Mucosa of descending colon (tissue), 3 donors: ENCODE results near the gene OS9. TPM values are rescaled to one million over a fixed set of nuclear protein-coding genes. Genes with fewer than 3 reads are reported as not detected.

Experiments
- ATAC-seq: fragments of 200-7000 bp; cut with Tn5 transposase; one replicate; pipeline ENCODE4 v1.9.1; 2020; ENCODE audit warnings: mild to moderate bottlenecking, moderate library complexity
- DNase-seq, 3 donors: peaks; one replicate each; pipeline ENCODE4 v3.0.0-alpha.2; 2020
- H3K36me3 ChIP-seq: fragments of 200-600 bp; one replicate; pipeline ENCODE4 v1.8.0; 2021; ENCODE audit warnings: low read depth, mild to moderate bottlenecking
- H3K4me1 ChIP-seq: fragments of 200-600 bp; one replicate; pipeline ENCODE4 v1.8.0; 2021; ENCODE audit warnings: low read depth, mild to moderate bottlenecking
- H3K4me3 ChIP-seq: fragments of 200-600 bp; one replicate; pipeline ENCODE4 v1.8.0; 2021; ENCODE audit warnings: mild to moderate bottlenecking
- H3K9me3 ChIP-seq: fragments of 200-600 bp; one replicate; pipeline ENCODE4 v1.8.0; 2021; ENCODE audit warnings: mild to moderate bottlenecking
- CTCF ChIP-seq: fragments of 200-600 bp; IDR thresholded peaks from one replicate; pipeline ENCODE4 v1.8.0; 2022; ENCODE audit warnings: antibody characterized with exemption, mild to moderate bottlenecking
- intact Hi-C, 2 donors: fragments of 100-400 bp; cut with DNase I in 1 of 2; cut with micrococcal nuclease in 1 of 2; formaldehyde crosslinking; loops; one replicate each; pipeline versions ENCODE4 v1.11.0 to v1.11.1; 2022; cut with DNase I, micrococcal nuclease
- total RNA-seq, 3 donors: library from RNA; stranded (reverse); fragmentation: NEBNext Ultra II Directional in 2 of 3; extraction: Animal tissue kit (Norgen Biotek cat#: 25700) in 2 of 3; gene quantifications; one replicate each; pipeline versions ENCODE4 v1.2.1 to v1.2.4, GENCODE V29; 2021 to 2023
- donor health status: DM: no; HTN: no; CAD: no; lungs with moderate emphysema.
- donor health status: DM: no; HTN: no; CAD: no.
- donor health status: DM: no; HTN: yes; CAD: no.

The OS9 gene
- total RNA-seq, 3 donors from 2014 or later = 230 to 282 (median 282) TPM

DNA sequence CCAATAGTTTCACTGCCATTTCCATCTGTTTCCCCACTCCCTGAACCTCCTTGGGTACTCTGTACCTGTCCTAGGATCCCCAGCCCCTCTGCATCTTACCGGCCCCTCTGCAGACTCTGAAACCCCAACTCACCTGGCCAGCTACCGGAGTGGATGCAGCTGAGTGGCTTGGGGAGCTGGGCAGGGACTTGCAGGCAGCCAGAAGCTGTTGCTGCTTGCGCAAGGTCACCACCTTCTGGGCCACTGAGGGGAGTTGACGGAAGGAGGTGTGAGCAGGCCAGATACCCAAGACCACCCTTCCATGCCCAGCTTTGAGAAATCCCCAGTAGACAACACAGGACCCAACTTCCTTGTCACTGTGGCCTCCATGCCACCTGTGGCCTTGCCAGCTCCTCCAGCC, 38.3 kb downstream of the OS9 start:
- H3K36me3 ChIP-seq = no peaks in the 10 kb centered on the region
- no peaks in the 10 kb centered on the region for H3K4me1 ChIP-seq
- intact Hi-C loops = no loop called here
- ATAC-seq = no peak
- no peak overlapping the region for H3K4me3 ChIP-seq
- H3K9me3 ChIP-seq = no peaks in the 10 kb centered on the region
- no peak for DNase-seq
- no peak for TF ChIP-seq CTCF

DNA sequence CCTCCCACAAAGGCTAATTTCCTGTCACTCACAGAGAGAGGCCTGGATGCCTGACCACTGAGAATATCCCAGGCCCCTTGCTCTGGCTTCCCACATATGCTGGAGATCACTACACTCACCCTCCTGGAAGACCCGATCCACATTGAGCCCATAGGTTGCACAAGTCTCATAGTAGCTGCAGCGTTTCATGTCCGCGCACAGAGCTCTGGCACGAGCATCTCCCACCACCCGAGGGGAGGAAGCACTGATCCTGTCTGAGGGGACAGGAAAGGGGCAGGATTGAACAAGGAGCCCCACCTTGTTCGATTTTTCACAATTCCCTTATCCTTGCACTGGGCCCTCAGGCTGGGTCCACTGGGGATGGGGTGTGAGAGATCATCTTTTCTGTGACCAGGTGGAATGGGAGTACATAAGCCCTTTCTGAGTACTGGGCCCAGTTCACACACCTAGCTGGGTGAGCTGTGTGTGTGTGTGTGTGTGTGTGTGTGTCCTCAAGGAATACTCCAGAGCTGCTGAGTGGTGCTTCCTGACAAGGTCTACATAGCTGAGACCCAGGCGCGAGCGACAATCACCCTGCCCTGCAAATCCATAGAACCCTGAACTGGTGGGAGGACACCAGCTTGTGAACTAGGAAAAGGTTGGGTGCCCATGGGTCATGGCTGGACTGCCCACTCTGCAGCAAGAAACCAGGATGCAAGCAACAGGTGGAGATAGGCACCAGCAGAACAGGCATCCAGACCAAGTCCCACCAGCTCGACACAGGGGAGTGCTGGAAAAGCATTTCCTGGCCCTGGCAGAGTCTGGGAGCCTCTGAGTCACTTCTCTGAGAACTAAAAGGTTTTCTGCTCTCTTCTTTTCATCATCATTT, 39.0 kb downstream of the OS9 start:
- intact Hi-C loops = no loop called here
- H3K4me3 ChIP-seq = no peak overlapping the region
- ATAC-seq (no peak), DNase-seq (no peak)
- TF ChIP-seq CTCF = no peak
- no peaks in the 10 kb centered on the region for H3K36me3 ChIP-seq
- peaks cover 7% of the 10 kb centered on the region for H3K4me1 ChIP-seq
- no peaks in the 10 kb centered on the region for H3K9me3 ChIP-seq

GRCh38 chr12:57733928-57734327, 40.0 kb downstream of the OS9 start:
- Histone ChIP-seq H3K4me1 (peaks cover 15% of the 10 kb centered on the region), H3K36me3 (no peaks in the 10 kb centered on the region), H3K9me3 (no peaks in the 10 kb centered on the region), H3K4me3 (no peak overlapping the region)
- ATAC-seq (no peak), DNase-seq (no peak)
- intact Hi-C loops = no loop called here
- no peak for TF ChIP-seq CTCF

DNA sequence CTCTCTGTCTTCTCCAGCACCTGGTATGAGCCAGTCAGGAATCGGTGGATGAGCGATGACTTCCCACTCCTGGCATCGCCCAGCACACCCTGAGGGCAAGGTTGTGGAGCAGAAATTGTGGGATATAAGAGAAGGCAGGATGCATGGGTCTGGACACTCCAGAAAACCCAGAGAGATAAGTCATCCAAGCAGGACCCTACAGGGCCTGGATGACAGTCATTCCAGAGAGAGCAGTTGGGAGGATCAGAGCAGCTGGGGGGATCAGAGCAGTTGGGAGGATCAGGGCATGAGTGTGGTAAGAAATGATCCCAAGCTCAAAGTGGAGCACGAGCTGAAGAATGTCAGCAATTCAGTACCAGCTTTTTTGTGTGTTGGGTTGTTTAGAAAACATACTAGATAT, 40.7 kb downstream of the OS9 start:
- no peak for TF ChIP-seq CTCF
- no peaks in the 10 kb centered on the region for H3K9me3 ChIP-seq
- ATAC-seq (no peak), DNase-seq (no peak)
- intact Hi-C loops = no loop called here
- no peaks in the 10 kb centered on the region for H3K36me3 ChIP-seq
- H3K4me3 ChIP-seq = no peak overlapping the region
- peaks cover 15% of the 10 kb centered on the region for H3K4me1 ChIP-seq

GRCh38 chr12:57735198-57735855, 41.4 kb downstream of the OS9 start:
- Histone ChIP-seq H3K9me3 (no peaks in the 10 kb centered on the region), H3K4me3 (no peak overlapping the region), H3K4me1 (peaks cover 15% of the 10 kb centered on the region), H3K36me3 (no peaks in the 10 kb centered on the region)
- intact Hi-C loops = no loop called here
- ATAC-seq (no peak), DNase-seq (no peak)
- TF ChIP-seq CTCF = no peak
